AG04449 (cell line): ENCODE data around the gene SCRT2.
"Not testable (repeated sequence)": the region's sequence is repeated elsewhere in the genome, so short reads cannot be mapped to it uniquely, and the experiment has no call there.

Source experiments
- CTCF ChIA-PET: fragments of 350-600 bp; formaldehyde crosslinking; extraction: SDS; loops from one replicate; lab custom pipeline; 2021; ENCODE audit warnings: antibody characterized with exemption; lab: Yijun Ruan, JAX
- POLR2A ChIA-PET: fragments of 400-600, 350-600 bp; formaldehyde crosslinking; extraction: SDS; loops from one replicate; lab custom pipeline; 2020; ENCODE audit warnings: antibody characterized with exemption, inconsistent platforms; lab: Yijun Ruan, JAX
- DNase-seq: peaks from one replicate; pipeline ENCODE4 v3.0.0-alpha.2; 2010; ENCODE audit warnings: low read depth, low spot score
- H3K4me3 ChIP-seq: 2 replicates; pipeline ENCODE4 v1.5.1; 2011; ENCODE audit warnings: low read depth, mild to moderate bottlenecking, control low read depth, low read length
- TF ChIP-seq, protein P1 (sequence below): IDR thresholded peaks from one replicate; pipeline ENCODE4 v1.5.1; 2011; ENCODE audit warnings: mild to moderate bottlenecking, moderate library complexity, low read length, control low read depth, inconsistent platforms; ENCODE audit not compliant: insufficient read depth; ENCODE audit errors: missing control alignments

The SCRT2 gene

DNA sequence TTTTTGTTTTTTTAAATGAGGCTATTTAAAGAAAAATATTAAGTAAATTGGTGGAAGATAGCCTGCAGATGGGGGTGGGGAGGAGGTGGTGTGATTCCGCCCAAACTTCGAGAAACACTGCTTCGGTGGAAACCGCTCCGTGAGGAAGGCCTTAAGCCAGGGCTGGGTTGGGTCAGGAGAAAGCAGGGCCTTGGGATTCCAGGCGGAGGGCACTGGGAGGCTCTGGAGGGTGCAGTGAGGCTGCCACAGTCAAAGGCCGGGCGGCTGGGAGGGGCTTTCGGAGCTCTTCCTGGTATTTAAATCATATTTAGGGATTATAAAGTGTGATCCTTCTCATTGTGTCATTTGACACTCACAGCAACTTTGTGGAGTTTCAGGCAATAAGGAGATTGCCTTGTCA is 22.2 kb upstream of the SCRT2 start:
- ChIA-PET POLR2A (no interaction called here), CTCF (no interaction called here)
- H3K4me3 ChIP-seq: no peak overlapping the region
- TF ChIP-seq, protein P1, sequence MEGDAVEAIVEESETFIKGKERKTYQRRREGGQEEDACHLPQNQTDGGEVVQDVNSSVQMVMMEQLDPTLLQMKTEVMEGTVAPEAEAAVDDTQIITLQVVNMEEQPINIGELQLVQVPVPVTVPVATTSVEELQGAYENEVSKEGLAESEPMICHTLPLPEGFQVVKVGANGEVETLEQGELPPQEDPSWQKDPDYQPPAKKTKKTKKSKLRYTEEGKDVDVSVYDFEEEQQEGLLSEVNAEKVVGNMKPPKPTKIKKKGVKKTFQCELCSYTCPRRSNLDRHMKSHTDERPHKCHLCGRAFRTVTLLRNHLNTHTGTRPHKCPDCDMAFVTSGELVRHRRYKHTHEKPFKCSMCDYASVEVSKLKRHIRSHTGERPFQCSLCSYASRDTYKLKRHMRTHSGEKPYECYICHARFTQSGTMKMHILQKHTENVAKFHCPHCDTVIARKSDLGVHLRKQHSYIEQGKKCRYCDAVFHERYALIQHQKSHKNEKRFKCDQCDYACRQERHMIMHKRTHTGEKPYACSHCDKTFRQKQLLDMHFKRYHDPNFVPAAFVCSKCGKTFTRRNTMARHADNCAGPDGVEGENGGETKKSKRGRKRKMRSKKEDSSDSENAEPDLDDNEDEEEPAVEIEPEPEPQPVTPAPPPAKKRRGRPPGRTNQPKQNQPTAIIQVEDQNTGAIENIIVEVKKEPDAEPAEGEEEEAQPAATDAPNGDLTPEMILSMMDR: no peak
- no peak for DNase-seq

DNA sequence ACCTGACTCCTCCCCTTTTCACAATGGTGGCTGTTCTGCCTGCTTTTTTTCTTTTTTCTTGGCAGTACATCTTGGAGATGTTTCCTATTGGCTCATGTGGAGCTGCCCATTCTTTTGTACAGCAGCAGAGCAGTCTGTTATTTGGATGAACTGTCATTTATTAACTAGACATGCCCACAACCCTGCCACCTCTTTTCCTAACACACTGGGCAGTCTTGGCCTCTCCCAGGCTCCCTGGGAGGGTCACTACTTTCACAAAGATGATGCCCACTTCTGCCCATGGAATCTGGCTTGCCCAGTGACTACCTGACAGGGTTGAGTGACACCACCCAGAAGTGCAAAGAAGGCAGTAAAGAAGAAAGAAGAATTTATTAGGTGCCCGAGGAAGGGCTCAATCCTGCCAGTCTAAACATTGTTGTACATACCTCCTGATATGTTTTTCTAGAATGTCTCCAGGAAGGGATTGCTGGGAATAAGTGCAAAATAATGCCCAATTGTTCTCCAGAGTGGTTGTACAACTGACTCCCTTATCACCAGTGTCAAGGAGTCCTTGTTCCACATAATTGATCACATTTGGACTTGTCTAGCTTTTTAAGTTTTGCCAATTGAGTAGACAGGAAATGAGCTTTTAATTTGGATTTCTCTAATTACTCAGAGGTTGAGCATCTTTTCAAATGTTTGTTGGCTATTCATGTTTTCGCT is 19.7 kb upstream of the SCRT2 start:
- POLR2A ChIA-PET: no interaction called here
- DNase-seq: no peak
- CTCF ChIA-PET: interaction anchor here (1.7 to 2.4 kb wide), 2 partner anchors 28 to 44 kb away, joined by 4 to 9 read pairs; no protein-coding TSS in a partner anchor

DNA sequence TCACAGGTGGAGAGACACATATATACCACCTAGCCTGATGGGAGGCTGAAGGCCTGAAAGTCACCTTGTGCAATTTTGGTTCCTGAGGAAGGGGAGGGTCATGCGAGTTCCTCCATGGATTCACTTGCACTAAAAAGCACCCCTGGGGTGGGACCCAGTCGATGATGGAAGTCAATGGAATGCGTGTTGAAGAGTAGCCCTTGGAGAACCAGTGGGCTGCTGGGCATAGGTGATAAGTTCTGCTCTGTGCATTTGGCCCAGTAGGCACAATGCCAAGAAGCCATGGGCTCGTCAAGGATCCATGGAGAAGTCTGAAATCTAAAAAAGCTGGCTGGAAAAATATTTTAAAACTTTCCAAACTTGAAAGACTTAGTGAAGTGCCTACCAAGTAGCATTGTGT is 18.9 kb upstream of the SCRT2 start:
- POLR2A ChIA-PET: no interaction called here
- CTCF ChIA-PET: interaction anchor here (2.4 kb wide), 1 partner anchor 27 kb away, joined by 9 read pairs; no protein-coding TSS in a partner anchor

More for the DNA sequence above, 19.7 kb upstream of the SCRT2 start:
- TF ChIP-seq, protein P1: no peak
- no peak overlapping the region for H3K4me3 ChIP-seq

DNA sequence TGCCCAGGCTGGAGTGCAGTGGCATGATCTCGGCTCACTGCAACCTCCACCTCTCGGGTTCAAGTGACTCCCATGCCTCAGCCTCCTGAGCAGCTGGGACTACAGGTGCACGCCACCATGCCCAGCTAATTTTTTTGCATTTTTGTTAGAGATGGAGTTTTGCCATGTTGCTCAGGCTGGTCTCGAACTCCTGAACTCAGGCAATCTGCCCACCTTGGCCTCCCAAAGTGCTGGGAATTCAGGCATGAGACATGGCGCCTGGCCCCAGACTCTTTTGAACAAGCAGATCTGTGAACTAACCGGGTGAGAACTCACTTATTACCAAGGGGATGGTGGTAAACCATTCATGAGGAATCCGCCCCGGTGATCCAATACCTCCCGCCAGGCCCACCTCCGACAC is 18.2 kb upstream of the SCRT2 start:
- POLR2A ChIA-PET, DNase-seq, CTCF ChIA-PET: not testable (repeated sequence)

More for the DNA sequence above, 18.9 kb upstream of the SCRT2 start:
- H3K4me3 ChIP-seq: no peak overlapping the region
- TF ChIP-seq, protein P1: no peak
- no peak for DNase-seq

DNA sequence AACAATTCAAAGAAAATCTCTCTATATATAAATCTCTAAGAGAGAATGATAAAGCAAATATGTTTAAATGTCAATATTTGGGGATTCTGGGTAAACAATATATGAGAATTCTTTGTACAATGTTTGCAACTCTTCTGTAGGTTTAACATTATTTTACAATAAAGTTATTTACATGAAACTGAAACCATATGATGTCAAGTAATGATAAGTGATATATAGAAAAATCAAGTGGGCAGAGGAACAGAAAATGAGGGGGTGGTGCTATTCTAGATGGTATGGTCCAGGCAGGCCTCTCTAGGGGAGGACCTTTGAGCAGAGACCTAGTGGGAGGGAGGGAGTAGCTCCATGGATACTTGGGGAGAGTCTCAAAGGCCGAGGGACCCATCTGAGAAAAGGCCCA is 16.4 kb upstream of the SCRT2 start:
- no peak for DNase-seq
- H3K4me3 ChIP-seq: no peak overlapping the region
- CTCF ChIA-PET: no interaction called here
- TF ChIP-seq, protein P1: no peak
- POLR2A ChIA-PET: no interaction called here

More for the DNA sequence above, 18.2 kb upstream of the SCRT2 start:
- H3K4me3 ChIP-seq: not testable (repeated sequence)

DNA sequence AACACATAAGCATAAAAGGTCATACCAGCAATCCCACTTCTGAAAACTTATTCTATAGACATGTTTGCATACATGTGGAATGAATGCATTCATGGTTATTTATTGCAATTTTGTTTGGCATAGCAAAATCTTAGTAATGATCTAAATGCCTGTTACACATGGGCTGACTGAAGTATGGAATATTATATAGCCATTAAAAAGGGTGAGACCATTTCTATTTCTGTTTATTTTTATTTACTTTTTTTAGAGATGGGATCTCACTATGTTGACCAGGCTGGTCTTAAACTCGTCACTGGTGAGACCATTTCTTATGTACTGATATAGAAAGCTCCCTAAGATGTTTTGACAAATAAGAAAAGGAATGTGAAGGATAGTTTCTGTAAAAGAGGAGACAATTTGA is 14.3 kb upstream of the SCRT2 start:
- ChIA-PET CTCF (interaction anchor here (0.8 to 1.4 kb wide), 2 partner anchors 23 to 39 kb away, joined by 3 to 4 read pairs; no protein-coding TSS in a partner anchor), POLR2A (no interaction called here)
- no peak overlapping the region for H3K4me3 ChIP-seq
- DNase-seq: no peak
- TF ChIP-seq, protein P1: no peak
